GM18858 (cell line): ENCODE results near the gene ABCA7.

ENCODE experiments used
- ATAC-seq: cut with Tn5 transposase; IDR thresholded peaks from one replicate; pipeline ENCODE4 v1.9.1; 2021; ENCODE audit not compliant: unreplicated experiment

The ABCA7 gene

GRCh38 chr19:1001538-1002166 is 38.3 kb upstream of the ABCA7 start:
- no peak for ATAC-seq

GRCh38 chr19:1002600-1002999 is 37.3 kb upstream of the ABCA7 start:
- no peak for ATAC-seq

- no peak for ATAC-seq
Measured at GRCh38 chr19:1003283-1003682, 36.6 kb upstream of the ABCA7 start.

- ATAC-seq = no peak
Measured at GRCh38 chr19:1004204-1004802, 35.6 kb upstream of the ABCA7 start.

- ATAC-seq = no peak
Measured at GRCh38 chr19:1004803-1005664, 34.9 kb upstream of the ABCA7 start.

GRCh38 chr19:1006711-1007398 is 33.1 kb upstream of the ABCA7 start:
- ATAC-seq = no peak

GRCh38 chr19:1007399-1008251 is 32.3 kb upstream of the ABCA7 start:
- ATAC-seq = no peak

GRCh38 chr19:1008268-1009040 is 31.5 kb upstream of the ABCA7 start:
- ATAC-seq = no peak

GRCh38 chr19:1009041-1009980 is 30.6 kb upstream of the ABCA7 start:
- no peak for ATAC-seq

GRCh38 chr19:1009981-1010538 is 29.8 kb upstream of the ABCA7 start:
- ATAC-seq = no peak

GRCh38 chr19:1010586-1011510 is 29.1 kb upstream of the ABCA7 start:
- ATAC-seq = no peak

GRCh38 chr19:1011831-1012333 is 28.0 kb upstream of the ABCA7 start:
- no peak for ATAC-seq

GRCh38 chr19:1012334-1012733 is 27.6 kb upstream of the ABCA7 start:
- no peak for ATAC-seq

- ATAC-seq = no peak
Measured at GRCh38 chr19:1013218-1013617, 26.7 kb upstream of the ABCA7 start.

- ATAC-seq = no peak
Measured at GRCh38 chr19:1014161-1015060, 25.5 kb upstream of the ABCA7 start.
